HepG2 (cell line): ENCODE data around the gene VNN1.

Experiments used
- BRCA1 ChIP-seq: sonication (generic); formaldehyde crosslinking; IDR thresholded peaks from 2 replicates; pipeline ENCODE4 v1.4.0; 2020; ENCODE audit warnings: missing genetic modification reagents
- E2F5 ChIP-seq: sonication (generic); formaldehyde crosslinking; conservative IDR thresholded peaks from 2 replicates; pipeline ENCODE4 v1.4.0; 2020; ENCODE audit warnings: missing genetic modification reagents
- EED ChIP-seq: sonication (generic); formaldehyde crosslinking; IDR thresholded peaks from 2 replicates; pipeline ENCODE4 v1.5.0; 2020; ENCODE audit warnings: mild to moderate bottlenecking, missing genetic modification reagents
- FOXK2 ChIP-seq: fragments of 450-650 bp; IDR thresholded peaks from 2 replicates; pipeline ENCODE4 v1.6.1; 2016
- IKZF4 ChIP-seq: sonication (generic); formaldehyde crosslinking; IDR thresholded peaks from 2 replicates; pipeline ENCODE4 v1.5.1; 2020; ENCODE audit warnings: borderline replicate concordance, mild to moderate bottlenecking, low read depth, missing genetic modification reagents; ENCODE audit errors: not compliant biosample characterization
- IRF1 ChIP-seq: sonication (generic); formaldehyde crosslinking; IDR thresholded peaks from 2 replicates; pipeline ENCODE4 v1.4.0; 2020; ENCODE audit warnings: low read depth, mild to moderate bottlenecking, missing genetic modification reagents
- PAF1 ChIP-seq: IDR thresholded peaks from 2 replicates; pipeline ENCODE4 v1.6.1; 2016; ENCODE audit warnings: missing genetic modification reagents, missing compliant biosample characterization
- POLR2A ChIP-seq, 2 experiments: IDR thresholded peaks; 2 replicates each; pipeline ENCODE4 v1.6.1; 2011; ENCODE audit warnings: low read depth in 2 of 2, low read length in 2 of 2, mild to moderate bottlenecking in 1 of 2, moderate library complexity in 1 of 2; ENCODE audit not compliant: insufficient read depth in 1 of 2
- REST ChIP-seq, 2 experiments: IDR thresholded peaks; 2 replicates each; pipeline ENCODE4 v1.6.1; 2011 to 2012; ENCODE audit warnings: low read length in 2 of 2, borderline replicate concordance in 1 of 2, low read depth in 1 of 2, mild to moderate bottlenecking in 1 of 2, moderate library complexity in 1 of 2
- ZNF530 ChIP-seq: sonication (generic); formaldehyde crosslinking; IDR thresholded peaks from 2 replicates; pipeline ENCODE4 v1.5.0; 2020; ENCODE audit warnings: low read depth, mild to moderate bottlenecking, missing genetic modification reagents
- ZNF629 ChIP-seq: sonication (generic); formaldehyde crosslinking; conservative IDR thresholded peaks from 2 replicates; pipeline ENCODE4 v1.5.0; 2020; ENCODE audit warnings: missing genetic modification reagents

- TF ChIP-seq IKZF4 (CRISPR knock-in tag) (no peak), BRCA1 (CRISPR knock-in tag) (no peak), POLR2A (IDR thresholded peaks at IDR 0.05; ENCODE audit: insufficient read depth in 1 of 2, low read depth in 2 of 2, low read length in 2 of 2) (no peak), IRF1 (no peak), PAF1 (no peak), EED (CRISPR knock-in tag) (no peak), REST (IDR thresholded peaks at IDR 0.05; ENCODE audit: borderline replicate concordance in 1 of 2, low read depth in 1 of 2, low read length in 2 of 2) (no peak), ZNF530 (no peak), ZNF629 (CRISPR knock-in tag) (no peak), E2F5 (no peak), FOXK2 (no peak)
Observed at GRCh38 chr6:132736239-132736638, 22.4 kb upstream of the VNN1 start.
